ENCODE results near the gene CCL7.

CCL7 gene

GRCh38 chr17:34242587-34243363 is 27.2 kb upstream of the CCL7 start:
- TF ChIP-seq, protein P1, sequence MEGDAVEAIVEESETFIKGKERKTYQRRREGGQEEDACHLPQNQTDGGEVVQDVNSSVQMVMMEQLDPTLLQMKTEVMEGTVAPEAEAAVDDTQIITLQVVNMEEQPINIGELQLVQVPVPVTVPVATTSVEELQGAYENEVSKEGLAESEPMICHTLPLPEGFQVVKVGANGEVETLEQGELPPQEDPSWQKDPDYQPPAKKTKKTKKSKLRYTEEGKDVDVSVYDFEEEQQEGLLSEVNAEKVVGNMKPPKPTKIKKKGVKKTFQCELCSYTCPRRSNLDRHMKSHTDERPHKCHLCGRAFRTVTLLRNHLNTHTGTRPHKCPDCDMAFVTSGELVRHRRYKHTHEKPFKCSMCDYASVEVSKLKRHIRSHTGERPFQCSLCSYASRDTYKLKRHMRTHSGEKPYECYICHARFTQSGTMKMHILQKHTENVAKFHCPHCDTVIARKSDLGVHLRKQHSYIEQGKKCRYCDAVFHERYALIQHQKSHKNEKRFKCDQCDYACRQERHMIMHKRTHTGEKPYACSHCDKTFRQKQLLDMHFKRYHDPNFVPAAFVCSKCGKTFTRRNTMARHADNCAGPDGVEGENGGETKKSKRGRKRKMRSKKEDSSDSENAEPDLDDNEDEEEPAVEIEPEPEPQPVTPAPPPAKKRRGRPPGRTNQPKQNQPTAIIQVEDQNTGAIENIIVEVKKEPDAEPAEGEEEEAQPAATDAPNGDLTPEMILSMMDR (IDR thresholded peaks at IDR 0.05), result no peak
- no peak for DNase-seq

GRCh38 chr17:34243364-34244320 is 26.4 kb upstream of the CCL7 start:
- H3K9me3 Mint-ChIP-seq, result no peaks in the 10 kb centered on the region
- H3K27me3 Mint-ChIP-seq (ENCODE audit: low read depth, poor library complexity), result peaks cover 7% of the 10 kb centered on the region
- no peaks in the 10 kb centered on the region for H3K36me3 Mint-ChIP-seq (ENCODE audit: low read depth)
- no peak overlapping the region for H3K4me3 Mint-ChIP-seq
- TF ChIP-seq, protein P1 (IDR thresholded peaks at IDR 0.05), result no peak
- no peak for DNase-seq
- H3K4me1 Mint-ChIP-seq, result no peaks in the 10 kb centered on the region
- H3K27ac Mint-ChIP-seq, result no peak overlapping the region

More at GRCh38 chr17:34242587-34243363, 27.2 kb upstream of the CCL7 start:
- no peak overlapping the region for H3K4me3 Mint-ChIP-seq
- peaks cover 2% of the 10 kb centered on the region for H3K27me3 Mint-ChIP-seq (ENCODE audit: low read depth, poor library complexity)
- no peaks in the 10 kb centered on the region for H3K36me3 Mint-ChIP-seq (ENCODE audit: low read depth)
- H3K27ac Mint-ChIP-seq, result no peak overlapping the region
- H3K4me1 Mint-ChIP-seq, result no peaks in the 10 kb centered on the region
- no peaks in the 10 kb centered on the region for H3K9me3 Mint-ChIP-seq

DNA sequence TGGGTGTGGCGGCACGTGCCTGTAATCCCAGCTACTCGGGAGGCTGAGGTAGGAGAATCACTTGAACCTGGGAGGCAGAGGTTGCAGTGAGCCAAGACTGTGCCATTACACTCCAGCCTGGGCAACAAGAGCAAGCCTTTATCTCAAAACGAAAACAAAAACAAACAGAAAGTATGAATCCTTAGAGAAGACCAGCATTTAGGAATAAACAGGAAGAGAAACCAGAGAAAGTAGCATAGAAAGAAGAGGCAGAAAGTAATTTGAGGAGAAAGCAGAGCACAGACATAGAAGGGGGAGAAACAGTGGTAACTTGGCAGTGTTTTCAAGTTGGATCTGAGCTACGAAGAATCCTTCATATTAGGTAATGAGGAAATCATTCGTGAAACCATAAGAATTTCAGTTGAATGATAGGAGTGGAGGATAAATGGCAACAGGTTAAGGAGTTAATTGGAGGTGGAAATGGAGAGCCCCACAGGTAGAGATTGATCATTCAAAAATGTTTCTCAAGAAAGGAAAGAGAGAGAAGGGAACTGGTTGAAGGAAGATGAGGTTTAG is 24.6 kb upstream of the CCL7 start:
- Mint-ChIP-seq H3K27ac (no peak overlapping the region), H3K9me3 (no peaks in the 10 kb centered on the region), H3K4me1 (no peaks in the 10 kb centered on the region), H3K36me3 (ENCODE audit: low read depth) (no peaks in the 10 kb centered on the region), H3K27me3 (ENCODE audit: low read depth, poor library complexity) (peaks cover 7% of the 10 kb centered on the region), H3K4me3 (no peak overlapping the region)
- DNase-seq, result no peak
- TF ChIP-seq, protein P1 (IDR thresholded peaks at IDR 0.05), result no peak

DNA sequence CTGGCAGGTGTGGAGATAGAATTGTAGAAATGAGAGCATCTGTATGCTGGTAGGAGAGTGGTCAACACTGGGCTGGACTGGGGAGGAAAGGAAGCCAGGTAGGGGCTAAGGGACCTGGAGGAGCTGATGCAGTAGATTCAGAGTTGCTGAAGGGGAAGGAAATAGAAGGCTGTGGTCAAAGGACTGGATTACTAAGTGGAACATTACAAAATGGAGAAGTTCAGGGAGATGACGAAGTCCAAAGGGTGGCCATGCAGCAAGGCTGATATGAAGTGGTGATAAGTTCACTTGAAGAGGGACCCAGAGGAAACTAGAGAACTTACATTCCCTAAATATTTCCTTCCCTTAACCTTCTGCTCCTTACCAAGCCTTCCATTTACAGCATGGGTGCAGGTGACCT is 23.6 kb upstream of the CCL7 start:
- Mint-ChIP-seq H3K27me3 (ENCODE audit: low read depth, poor library complexity) (peaks cover 10% of the 10 kb centered on the region), H3K36me3 (ENCODE audit: low read depth) (no peaks in the 10 kb centered on the region), H3K27ac (no peak overlapping the region), H3K4me3 (no peak overlapping the region), H3K4me1 (no peaks in the 10 kb centered on the region), H3K9me3 (no peaks in the 10 kb centered on the region)
- DNase-seq, result no peak
- TF ChIP-seq, protein P1 (IDR thresholded peaks at IDR 0.05), result no peak

DNA sequence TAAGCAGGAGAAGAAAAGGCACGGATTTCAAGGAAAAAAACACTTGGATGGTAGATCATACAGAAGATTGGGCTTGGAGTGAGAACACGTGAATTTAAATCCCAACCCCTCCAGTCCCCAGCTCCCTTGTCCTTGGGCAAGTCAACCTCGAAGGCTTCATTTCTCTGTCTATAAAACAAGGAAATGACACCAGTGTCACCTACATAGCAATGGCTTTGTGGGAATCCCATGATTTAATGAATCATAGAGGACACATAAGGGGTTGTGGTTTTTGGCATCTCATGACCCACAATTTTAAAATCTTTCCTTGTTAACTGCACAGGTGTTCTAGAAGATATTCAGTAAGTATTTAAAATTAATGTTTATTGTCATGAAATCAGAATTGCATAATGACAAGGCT is 23.1 kb upstream of the CCL7 start:
- no peak overlapping the region for H3K27ac Mint-ChIP-seq
- H3K9me3 Mint-ChIP-seq, result no peaks in the 10 kb centered on the region
- H3K27me3 Mint-ChIP-seq (ENCODE audit: low read depth, poor library complexity), result peaks cover 10% of the 10 kb centered on the region
- H3K4me3 Mint-ChIP-seq, result no peak overlapping the region
- TF ChIP-seq, protein P1 (IDR thresholded peaks at IDR 0.05), result no peak
- peaks cover 2% of the 10 kb centered on the region for H3K4me1 Mint-ChIP-seq
- no peak for DNase-seq
- H3K36me3 Mint-ChIP-seq (ENCODE audit: low read depth), result no peaks in the 10 kb centered on the region
